NCI-H524 treated with DMSO at 0.1 percent for 48 hours (cell line): Measurements from ENCODE around the gene SYCE1.

Experiments
- DNase-seq: peaks from one replicate; lab custom pipeline; 2025; lab: John Stamatoyannopoulos, UW

Gene SYCE1

GRCh38 chr10:133511907-133512528 lies 53.4 kb downstream of the SYCE1 start:
- DNase-seq = no peak

GRCh38 chr10:133511408-133511807 lies 54.0 kb downstream of the SYCE1 start:
- no peak for DNase-seq

GRCh38 chr10:133509700-133510099 lies 55.7 kb downstream of the SYCE1 start:
- no peak for DNase-seq
